GM10266 (cell line): ENCODE measurements around the gene ZNF70.

ENCODE experiments used
- DNase-seq: peaks from one replicate; pipeline ENCODE4 v3.0.0; 2012; ENCODE audit errors: extremely low spot score
- TF ChIP-seq, protein P1 (sequence below): IDR thresholded peaks from 2 replicates; pipeline ENCODE4 v1.5.1; 2012; ENCODE audit warnings: mild to moderate bottlenecking, low read depth; ENCODE audit not compliant: control insufficient read depth, insufficient read depth; ENCODE audit errors: missing control alignments

Gene ZNF70

DNA sequence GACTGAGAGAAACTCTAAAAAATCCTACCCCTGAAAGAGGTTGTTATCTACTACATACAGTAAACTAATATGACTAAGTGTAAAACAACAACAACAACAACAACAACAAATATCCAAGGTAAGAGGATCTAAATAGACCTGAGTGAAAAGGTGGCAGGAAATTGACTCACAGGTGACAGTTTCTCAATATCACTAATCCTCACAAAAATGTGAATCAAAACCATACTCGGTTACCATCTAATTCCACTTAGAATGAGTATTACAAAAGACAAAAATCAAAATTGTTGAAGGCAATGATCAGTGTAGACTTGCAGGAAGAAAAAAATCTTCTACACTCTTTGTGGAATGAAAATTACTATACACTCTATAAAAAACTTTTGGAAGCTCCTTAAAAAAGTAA lies 42.6 kb downstream of the ZNF70 start:
- DNase-seq, result no peak
- TF ChIP-seq, protein P1, sequence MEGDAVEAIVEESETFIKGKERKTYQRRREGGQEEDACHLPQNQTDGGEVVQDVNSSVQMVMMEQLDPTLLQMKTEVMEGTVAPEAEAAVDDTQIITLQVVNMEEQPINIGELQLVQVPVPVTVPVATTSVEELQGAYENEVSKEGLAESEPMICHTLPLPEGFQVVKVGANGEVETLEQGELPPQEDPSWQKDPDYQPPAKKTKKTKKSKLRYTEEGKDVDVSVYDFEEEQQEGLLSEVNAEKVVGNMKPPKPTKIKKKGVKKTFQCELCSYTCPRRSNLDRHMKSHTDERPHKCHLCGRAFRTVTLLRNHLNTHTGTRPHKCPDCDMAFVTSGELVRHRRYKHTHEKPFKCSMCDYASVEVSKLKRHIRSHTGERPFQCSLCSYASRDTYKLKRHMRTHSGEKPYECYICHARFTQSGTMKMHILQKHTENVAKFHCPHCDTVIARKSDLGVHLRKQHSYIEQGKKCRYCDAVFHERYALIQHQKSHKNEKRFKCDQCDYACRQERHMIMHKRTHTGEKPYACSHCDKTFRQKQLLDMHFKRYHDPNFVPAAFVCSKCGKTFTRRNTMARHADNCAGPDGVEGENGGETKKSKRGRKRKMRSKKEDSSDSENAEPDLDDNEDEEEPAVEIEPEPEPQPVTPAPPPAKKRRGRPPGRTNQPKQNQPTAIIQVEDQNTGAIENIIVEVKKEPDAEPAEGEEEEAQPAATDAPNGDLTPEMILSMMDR, result no peak

- DNase-seq, result no peak
- TF ChIP-seq, protein P1, result no peak
These were observed 45.6 kb downstream of the ZNF70 start for GRCh38 chr22:23705358-23705757.

- no peak for DNase-seq
- TF ChIP-seq, protein P1, result no peak
These were observed 46.1 kb downstream of the ZNF70 start for GRCh38 chr22:23704829-23705228.

- no peak for DNase-seq
- TF ChIP-seq, protein P1, result no peak
These were observed 46.9 kb downstream of the ZNF70 start for GRCh38 chr22:23704062-23704461.

DNA sequence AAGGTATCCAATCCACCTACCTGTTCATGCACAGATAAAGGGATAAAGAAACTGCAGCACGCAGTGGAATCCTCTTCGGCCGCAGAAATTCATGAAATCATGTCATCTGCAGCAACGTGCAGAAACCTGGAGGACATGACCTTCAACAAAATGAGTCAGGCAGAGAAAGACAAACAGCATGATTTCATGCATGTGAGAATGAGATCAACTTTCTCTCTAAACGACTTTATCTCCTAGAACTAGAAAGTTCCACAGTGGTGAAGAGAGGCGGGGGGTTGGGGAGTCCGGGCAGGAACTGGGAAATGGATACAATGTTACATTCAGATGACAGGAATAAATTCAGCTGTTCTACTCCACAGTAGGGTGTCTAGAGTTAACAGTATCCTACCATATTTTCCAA lies 50.2 kb downstream of the ZNF70 start:
- TF ChIP-seq, protein P1, result no peak

DNA sequence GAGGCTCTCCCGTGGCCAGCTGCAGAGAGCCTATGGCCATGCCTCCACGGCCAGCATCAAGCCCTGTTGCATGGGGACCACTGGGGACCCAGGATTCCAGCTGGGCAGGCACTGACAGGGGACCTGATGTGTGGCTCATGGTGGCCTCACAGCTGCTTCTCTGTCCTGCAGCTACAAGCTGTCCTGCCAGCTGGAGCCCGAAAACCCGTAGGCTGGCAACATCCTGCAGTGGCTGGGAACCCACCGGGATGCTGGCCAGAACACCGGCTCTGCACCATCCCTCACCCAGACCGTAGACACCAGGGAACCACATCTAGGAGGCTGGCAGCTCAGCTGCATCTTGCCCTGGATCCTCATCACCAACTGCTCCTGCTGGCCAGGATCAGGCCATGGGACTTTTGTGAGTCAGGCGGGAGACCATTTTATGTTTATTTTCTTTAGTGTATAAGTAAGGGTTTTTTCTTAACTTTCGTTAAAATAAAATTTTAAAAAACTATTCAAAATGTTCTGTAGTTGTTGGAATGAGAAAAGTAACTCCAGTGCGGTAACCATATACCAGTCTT lies 52.2 kb downstream of the ZNF70 start:
- no peak for DNase-seq
- TF ChIP-seq, protein P1, result no peak

More for the DNA sequence above, 50.2 kb downstream of the ZNF70 start:
- DNase-seq, result no peak

DNA sequence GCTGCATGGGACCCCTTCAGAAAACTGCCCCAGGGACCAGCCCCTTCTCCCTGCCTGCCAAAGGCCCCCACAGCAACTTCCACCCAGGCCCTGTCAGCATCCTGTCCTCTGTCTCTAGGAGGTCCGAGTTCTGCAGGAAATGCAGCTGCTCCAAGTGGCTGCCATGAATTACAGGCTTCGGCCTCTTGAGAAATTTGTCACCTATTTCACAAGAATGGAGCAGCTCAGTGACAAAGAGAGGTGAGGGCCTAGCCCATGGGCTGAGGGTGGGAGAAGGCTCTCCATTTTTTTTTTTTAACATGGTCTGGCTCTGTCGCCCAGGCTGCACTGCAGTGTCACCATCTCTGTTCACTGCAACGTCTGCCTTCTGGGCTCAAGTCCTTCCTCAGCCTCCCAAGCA lies 52.8 kb downstream of the ZNF70 start:
- DNase-seq, result no peak
- TF ChIP-seq, protein P1, result no peak
